GF-D8 (cell line): ENCODE measurements around the gene VPS72.
"Not testable (repeated sequence)": the region's sequence is repeated elsewhere in the genome, so short reads cannot be mapped to it uniquely, and the experiment has no call there.

Experiments
- DNase-seq: peaks from one replicate; lab custom pipeline; 2025; lab: John Stamatoyannopoulos, UW

Gene VPS72, protein sequence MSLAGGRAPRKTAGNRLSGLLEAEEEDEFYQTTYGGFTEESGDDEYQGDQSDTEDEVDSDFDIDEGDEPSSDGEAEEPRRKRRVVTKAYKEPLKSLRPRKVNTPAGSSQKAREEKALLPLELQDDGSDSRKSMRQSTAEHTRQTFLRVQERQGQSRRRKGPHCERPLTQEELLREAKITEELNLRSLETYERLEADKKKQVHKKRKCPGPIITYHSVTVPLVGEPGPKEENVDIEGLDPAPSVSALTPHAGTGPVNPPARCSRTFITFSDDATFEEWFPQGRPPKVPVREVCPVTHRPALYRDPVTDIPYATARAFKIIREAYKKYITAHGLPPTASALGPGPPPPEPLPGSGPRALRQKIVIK

DNA sequence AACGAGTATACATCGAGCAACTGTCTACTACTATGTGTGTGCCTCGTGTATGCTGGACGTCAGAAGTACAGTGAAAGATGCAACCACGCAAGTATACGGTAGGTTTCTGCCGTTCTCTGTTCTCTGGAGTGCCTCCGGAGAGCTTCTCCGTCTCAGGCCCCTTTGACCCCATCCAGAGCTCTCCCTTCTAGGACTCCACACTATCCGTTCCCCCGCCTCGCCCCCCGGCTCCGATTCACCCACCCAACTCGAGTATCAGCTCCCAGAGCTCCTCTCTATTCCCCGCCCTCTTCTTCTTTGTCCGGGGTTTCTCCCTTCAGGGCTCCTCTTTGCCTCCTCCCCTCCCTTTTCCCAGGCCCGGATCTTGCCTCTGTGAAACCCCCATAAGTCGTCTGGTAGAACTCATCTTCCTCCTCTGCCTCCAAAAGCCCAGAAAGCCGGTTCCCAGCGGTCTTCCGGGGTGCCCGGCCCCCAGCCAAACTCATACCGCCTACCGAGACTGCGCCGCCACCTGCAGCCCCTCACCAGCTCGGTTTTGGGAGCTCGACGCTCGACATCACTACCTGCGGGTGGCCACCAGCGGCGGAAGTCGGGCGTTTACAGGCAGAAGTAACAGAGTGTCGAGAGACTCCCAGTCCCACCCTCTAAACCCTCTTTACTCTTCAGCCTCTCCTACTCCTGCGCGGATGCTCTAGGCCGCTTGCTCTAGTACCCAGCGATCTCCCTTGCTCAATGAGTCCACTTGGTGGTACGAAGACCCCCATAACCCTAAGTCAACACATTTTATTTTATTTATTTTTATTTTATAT is at the start of gene VPS72:
Gene VPS72, minus strand, starts transcription at position 561 of the 809 bp plus-strand sequence. Its CDS starts 76 bp downstream, at position 485.
- peak; percentile 81 for DNase-seq

DNA sequence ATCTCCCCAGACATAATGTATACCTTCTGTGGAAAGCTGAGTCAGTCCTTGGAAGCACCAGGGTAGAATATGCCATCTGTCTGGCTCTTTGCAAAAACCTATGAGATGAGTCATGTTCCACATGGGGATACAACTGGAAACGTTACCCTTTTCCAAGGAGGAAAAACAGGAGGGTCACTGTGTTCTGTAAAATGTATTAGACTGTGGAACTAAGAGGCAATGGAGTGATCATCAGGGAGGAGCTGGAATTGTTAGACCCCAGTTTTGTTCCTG is 48.4 kb upstream of the VPS72 start:
- DNase-seq = no peak

DNA sequence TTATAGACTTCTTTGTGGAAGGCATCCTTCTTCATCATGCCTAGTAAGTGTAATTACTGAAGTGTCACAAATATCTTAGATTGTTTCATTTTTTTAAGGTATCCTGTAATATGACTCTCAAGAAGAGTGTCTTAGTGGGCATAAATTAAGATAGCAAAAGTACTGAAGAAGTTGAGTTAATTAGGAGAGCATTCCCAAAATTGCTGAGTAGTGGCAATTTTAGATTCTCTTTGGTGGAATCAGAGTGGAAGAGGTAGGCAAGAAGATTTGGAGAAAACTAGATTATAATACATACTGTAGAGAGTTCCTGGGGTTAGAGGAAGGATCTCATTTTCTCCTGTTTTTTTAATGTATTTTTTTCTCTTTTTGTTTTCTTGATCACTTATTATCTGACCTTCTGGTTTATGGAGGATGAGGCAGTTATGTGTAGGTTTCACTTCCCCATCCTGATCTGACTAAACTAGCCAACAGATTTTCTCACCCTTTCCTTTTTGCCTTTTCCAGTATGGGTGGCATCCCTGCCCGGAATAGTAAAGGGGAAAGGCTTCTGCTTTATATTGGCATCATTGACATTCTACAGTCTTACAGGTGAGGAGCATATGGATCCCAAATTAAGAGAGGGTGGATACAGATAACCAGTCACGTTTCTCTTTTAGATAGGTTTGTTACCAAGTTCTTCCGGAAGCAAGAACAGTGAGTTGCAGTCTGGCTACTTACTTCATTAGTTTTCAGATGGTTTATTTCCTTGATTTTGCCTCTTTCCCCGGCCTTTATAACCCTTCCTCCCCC is 47.9 kb upstream of the VPS72 start:
- no peak for DNase-seq

DNA sequence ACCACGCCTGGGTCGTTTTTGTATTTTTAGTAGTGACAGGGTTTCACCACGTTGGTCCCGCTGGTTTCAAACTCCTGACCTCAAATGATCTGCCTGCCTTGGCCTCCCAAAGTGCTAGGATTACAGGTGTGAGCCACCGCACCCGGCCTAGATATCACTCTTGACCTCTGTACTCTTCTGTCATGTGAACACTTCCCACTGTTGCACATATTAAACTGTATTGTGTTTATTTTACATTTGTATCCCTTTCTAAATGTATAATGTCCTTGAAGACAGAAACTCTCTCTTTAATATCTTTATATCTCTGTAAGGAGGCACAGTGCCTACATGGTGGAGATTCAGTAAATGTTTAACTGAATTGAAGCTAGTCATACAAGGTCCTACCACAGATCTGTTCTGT is 45.2 kb upstream of the VPS72 start:
- DNase-seq = no peak

DNA sequence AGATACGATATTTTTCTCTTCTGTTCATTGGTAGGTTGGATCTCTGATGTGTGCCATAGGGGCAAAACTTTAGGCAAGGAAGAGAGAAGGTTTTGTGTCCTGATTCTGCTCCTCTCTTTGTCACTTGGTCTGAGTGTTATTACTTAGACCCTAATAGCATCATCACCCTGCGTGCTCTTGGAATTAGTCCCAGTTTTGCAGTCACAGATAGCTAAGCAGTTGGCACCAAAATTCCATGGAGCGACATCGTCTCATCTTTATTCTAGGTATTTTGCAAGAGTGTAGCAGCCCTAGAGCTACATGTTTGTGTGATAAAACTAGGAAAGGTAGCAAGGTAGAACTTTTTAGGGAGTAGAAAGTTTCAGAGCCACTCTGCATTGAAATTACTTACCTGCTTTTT is 32.1 kb upstream of the VPS72 start:
- no peak for DNase-seq

DNA sequence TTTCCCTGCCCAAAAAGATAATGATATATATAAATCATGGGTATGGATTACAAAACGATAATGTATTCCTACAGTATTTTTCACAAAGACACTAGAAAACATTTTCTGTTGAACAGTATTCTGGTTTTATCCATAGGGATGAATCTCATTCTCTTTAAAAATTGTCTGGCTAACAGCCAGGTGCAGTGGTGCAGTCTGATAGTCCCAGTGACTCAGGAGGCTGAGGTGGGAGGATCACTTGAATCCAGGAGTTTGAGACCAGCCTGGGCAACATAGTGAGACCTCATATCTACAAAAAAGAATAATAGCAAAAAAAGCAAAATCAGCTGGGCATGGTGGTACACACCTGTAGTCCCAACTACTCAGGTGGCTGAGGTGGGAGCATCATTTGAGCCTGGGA is 31.6 kb upstream of the VPS72 start:
- DNase-seq = no peak

DNA sequence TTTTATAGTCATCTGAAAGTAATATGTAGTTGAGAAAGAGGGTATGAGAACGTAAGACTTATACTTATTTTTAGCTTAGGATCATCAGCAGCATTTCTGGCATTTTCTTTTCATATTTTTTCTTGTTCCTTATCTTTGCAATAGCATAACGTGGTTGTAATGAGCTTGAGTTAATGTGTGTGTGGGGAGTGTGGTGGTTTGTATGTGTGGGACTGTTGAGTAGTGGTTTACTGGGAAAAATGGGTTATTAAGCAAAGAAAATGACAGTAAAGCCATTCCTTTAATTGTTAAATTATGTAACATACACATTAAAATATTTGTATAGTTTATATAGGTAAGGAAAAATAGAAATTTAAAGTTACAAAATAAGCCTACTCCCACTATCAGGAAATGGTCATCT is 23.6 kb upstream of the VPS72 start:
- no peak for DNase-seq

DNA sequence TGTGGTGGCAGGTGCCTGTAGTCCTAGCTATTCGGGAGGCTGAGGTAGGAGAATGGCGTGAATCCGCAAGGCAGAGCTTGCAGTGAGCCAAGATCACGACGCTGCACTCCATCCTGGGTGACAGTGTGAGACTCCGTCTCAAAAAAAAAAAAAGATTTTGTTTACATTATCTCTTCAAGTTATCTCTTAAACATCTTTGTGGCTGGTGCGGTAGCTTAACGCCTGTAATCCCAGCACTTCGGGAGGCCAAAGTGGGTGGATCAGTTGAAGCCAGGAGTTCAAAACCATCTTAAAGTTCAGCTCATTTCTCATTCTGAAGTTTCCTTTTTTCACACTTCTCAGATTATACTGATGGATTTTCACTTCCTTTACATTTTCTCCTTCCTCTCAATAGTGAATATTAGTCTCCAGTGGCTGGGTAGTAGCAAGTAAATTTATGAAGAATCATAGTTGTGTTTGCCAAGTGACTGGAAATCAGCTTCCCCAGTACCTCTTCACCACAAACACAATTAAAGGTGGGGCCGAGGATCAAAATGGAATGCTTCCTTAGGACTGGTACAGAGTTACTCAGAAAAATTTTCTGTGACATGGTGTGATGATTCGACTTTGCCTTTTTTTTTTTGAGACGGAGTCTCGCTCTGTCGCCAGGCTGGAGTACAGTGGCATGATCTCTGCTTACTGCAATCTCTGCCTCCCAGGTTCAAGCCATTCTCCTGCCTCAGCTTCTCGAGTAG is 22.1 kb upstream of the VPS72 start:
- no peak for DNase-seq

DNA sequence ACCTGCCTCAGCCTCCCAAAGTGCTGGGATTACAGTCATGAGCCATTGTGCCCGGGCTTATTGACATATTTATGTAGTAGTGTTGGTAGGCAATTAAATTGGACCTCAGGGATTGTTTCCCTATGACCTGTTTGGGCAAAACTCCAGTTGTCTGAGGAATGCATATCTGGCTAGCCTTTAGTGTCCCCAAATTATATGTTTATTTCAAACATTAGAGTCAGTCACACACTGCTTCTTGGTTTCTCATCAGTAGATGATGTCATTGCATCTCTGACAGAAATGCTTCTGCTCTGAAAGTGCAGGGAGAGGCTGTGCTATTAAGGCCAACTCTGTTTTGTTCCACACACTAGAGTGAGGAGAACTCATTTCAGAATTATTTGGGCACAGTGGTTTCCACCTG is 20.8 kb upstream of the VPS72 start:
- no peak for DNase-seq

DNA sequence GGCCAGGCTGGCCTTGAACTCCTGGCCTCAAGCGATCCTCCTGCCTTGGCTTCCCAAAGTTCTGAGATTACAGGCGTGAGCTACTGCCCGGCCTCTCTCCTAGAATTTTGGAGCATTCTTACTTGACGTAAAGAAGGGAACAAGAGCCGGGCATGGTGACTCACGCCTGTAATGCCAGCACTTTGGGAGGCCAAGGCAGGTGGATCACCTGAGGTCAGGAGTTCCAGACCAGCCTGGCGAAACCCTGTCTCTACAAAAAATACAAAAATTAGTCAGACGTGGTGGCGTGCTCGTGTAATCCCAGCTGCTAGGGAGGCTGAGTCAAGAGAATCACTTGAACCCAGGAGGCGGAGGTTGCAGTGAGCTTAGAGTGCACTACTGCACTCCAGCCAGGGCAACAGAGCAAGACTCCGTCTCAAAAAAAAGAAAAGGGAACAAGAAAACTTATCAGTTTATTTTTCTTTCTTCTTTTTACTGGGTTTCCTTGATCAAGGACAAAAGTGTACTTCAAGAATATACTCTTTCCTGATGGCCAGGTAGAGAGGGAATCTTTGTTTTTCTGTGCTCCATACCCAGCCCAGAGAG is 15.5 kb upstream of the VPS72 start:
- not testable (repeated sequence) for DNase-seq

DNA sequence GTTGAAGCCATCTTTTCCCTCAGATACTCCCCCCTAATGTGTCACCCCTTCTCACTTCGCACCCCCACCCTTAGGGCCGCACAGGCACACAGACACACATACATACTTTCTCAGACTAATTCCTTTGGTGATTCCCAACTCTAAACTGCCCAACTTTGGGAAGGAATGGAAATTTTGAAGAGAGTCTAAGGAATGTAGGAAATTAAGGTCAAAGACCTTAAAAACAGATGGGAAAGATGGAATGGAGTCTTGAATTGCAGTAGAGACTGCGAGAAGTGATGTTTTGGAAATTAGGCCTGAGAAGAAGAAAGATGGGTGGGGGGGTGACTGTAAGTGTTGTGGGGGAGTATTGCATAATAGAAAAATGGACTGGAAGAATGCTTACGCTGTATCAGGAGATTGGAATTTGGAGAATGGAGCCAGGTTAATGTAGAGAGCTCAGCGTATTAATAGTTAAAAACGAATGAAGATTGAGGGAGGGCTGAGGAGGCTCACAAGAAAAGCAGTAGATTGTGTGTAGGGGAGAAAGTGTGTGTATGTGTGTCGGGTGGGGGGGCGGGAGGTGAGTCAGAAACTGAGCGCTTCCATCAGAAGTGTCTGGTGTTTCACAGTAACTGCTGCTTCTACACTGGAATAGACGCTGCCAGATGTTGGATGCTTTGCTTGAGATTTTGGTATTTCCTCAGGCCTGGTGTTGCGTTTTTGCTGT is 10.0 kb upstream of the VPS72 start:
- DNase-seq = no peak

DNA sequence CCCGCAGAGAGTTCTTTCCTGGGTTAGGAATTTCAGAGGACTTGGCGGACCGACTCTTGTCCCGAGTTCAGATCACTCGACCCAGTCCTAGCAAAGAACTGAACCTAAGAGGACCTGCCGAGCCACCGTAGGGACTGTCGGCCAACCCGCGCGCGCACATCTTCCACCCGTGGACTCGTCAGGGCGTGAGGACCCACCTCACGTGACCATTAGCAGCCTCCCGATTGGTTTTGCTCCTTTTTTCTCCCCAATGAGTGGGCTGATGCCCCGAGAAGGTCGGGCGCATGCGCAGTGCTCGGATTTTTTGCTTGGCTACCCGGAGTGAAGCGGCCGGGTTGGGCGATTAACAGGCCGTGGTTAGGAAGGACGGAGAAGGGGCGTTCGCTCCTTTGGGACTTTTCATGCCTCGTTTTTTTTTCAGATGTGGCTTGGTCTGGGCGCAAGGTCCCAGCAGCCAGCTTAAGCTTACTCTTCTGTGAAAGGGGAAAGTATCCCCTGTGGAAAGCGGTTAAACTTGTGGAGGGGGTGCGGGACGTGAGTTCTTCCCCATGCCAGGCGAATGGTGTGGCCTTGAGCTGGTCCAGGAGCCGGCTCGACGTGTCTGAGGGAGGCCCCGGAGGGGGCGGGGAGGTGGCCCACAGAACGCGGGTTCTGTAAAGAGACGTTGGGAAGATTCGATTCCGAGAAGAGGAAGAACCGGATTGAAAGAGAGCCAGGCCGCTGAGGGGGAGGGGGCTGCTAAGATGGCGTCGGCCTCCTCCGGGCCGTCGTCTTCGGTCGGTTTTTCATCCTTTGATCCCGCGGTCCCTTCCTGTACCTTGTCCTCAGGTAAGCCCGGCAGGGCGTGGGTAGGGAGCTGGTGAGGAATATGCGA is 8.5 kb upstream of the VPS72 start, which contains the start of gene PIP5K1A:
Gene PIP5K1A, plus strand, starts transcription at position 299 of the 874 bp plus-strand sequence. Its CDS starts 445 bp downstream, at position 744.
- peak; percentile 94 for DNase-seq

DNA sequence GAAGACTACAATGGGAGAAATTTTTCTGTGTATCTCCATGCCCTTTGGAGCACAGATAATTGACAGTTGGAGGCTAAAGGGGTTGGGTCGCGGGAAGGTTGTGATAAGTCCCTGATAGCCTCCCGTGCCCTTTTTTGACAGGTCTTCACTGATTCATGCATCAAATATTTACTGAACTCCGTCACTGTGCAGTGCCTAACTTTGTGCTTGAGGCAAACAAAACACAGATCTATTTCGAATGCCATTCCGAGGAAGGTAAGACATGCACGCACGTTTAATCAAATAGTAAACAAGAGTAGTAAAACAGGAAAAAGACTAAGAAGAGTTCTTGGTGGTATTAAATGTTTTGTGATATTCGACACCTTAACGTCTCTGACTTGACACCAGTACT is 7.9 kb upstream of the VPS72 start:
- DNase-seq = no peak

DNA sequence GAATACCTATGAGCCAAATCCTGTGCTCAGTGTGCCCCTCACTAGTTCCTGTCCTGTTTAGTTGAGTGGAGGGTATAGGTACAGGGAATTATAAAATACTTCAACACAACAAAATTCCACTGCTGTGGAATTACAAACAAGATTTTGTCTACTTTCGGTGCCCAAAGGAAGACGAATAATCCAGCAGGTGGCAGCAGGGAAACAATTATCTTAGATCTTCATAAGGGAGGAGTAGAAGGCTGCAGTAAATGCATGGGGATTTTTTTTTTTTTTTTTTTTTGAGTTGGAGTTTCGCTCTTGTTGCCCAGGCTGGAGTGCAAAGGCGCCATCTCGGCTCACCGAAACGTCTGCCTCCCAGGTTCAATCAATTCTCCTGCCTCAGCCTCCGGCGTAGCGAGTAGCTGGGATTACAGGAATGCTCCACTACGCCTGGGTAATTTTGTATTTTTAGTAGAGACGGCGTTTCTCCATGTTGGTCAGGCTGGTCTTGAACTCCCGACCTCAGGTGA is 6.3 kb upstream of the VPS72 start:
- DNase-seq = peak; percentile 67

DNA sequence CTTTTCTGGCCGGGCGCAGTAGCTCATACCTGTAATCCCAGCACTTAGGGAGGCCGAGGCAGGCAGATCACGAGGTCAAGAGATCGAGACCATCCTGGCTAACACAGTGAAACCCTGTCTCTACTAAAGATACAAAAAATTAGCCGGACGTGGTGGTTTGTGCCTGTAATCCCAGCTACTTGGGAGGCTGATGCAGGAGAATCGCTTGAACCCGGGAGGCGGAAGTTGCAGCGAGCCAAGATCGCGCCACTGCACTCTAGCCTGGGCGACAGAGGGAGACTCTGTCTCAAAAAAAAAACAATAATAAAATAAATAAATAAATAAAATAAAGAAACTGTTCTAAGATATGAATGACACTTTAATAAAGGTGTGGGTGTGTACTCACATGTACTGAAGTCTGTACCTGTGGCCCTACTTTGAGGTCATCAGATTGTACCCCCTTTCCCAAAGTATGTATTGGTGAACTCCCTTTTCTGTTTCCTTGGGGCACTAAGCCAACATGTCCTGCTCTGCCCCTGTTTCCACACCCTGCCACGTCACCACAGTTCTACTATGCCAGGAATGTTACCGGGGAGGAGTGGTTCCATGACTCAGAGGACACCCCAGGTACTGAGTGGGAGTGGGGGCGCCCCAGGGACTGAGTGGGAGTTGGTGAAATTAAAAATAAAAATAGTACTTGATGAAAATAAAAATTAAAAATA is 5.0 kb upstream of the VPS72 start:
- not testable (repeated sequence) for DNase-seq

DNA sequence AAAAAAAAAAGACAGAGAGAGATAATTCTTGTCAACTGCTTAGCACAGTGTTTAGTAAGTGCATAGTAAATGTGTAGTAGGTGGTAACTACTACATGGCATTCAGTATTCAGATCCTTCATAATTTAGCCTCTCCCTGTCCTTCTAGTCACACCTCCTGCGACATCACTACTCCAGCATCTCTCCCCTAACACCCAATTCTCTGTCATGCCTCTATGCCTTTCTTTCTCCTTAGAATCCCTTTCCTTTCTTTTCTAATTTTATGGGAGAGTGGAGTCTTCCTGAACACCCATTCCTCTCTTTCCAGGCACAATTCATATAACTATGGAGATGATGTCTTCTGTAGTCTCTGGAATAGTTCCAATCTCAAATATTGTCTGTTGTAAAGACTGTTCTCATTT is 3.9 kb upstream of the VPS72 start:
- DNase-seq = no peak

DNA sequence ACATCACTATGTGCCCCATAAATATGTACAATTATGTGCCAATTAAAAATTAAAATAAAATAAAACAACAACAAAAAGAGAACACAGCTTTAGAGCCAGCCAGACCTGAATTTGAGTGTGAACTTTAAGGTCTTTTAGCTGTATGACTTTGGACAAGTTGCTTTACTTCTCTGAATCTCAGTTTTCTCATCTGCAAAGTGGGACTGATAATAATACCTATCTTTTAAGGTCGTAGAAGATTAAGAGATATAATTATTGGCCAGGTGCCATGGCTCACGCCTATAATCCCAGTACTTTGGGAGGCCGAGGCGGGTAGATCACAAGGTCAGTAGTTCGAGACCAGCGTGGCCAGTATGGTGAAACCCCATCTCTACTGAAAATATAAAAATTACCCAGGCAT is 3.3 kb upstream of the VPS72 start:
- DNase-seq = no peak

DNA sequence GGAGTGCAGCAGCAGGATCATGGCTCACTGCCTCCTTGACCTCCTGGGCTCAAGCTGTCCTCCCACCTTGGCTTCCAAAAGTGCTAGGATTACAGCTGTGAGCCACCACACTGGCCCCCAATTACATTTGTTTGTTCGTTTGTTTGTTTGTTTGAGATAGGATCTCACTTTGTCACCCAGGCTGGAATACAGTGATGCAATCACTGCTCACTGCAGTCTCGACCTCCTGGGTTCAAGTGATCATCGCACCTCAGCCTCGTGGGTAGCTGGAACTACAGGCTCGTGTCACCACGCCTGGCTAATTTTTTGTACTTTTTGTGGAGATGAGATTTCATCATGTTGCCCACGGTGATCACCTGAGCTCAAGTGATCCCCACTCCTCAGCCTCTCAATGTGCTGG is 2.0 kb upstream of the VPS72 start:
- no peak for DNase-seq

DNA sequence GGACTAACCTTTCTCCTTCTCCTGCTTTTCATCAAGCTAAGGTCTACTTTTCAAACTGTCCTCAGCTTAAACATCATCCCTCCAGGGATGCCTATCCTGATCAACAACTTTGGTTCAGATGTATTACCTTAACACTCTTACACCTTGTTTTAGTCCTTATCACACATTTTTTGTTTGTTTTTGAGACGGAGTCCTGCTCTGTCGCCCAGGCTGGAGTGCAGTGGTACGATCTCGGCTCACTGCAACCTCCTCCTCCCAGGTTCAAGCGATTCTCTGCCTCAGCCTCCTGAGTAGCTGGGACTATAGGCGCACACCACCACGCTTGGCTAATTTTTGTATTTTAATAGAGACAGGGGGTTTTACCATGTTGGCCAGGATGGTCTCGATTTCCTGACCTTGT is 1.3 kb downstream of the VPS72 start:
- not testable (repeated sequence) for DNase-seq
